IMR-90 (cell line): ENCODE results near the gene PTGES3. TPM values are rescaled to one million over a fixed set of nuclear protein-coding genes. Genes with fewer than 3 reads are reported as not detected.

ENCODE experiments used
- ATAC-seq: fragments of 200-7000 bp; cut with Tn5 transposase; 2 replicates; pipeline ENCODE4 v1.9.1; 2020; ENCODE audit warnings: low read depth, mild to moderate bottlenecking, moderate library complexity
- BruUV-seq: library from RNA; stranded (reverse); fragments of 400-500 nt; replicated peaks from 2 replicates; lab custom pipeline; 2021; lab: Mats Ljungman, UMichigan
- CTCF ChIA-PET: fragments of 300-600 bp; formaldehyde crosslinking; extraction: SDS; loops from one replicate; lab custom pipeline; 2021; ENCODE audit warnings: antibody characterized with exemption; lab: Yijun Ruan, JAX
- POLR2A ChIA-PET: fragments of 300-600 bp; sonication (Branson Sonifier 250); formaldehyde crosslinking; loops from one replicate; lab custom pipeline; 2022; ENCODE audit warnings: antibody characterized with exemption; ENCODE audit not compliant: unreplicated experiment; lab: Charles Lee
- DNase-seq: peaks from one replicate; pipeline ENCODE4 v3.0.0; 2013
- H2AFZ ChIP-seq: replicated peaks from 2 replicates; pipeline ENCODE3; 2013; ENCODE audit warnings: low read length, mild to moderate bottlenecking; ENCODE audit not compliant: poor library complexity
- H2AK5ac ChIP-seq: 2 replicates; pipeline ENCODE4 v1.6.1; 2013; ENCODE audit warnings: low read depth, low read length, inconsistent platforms
- H2AK9ac ChIP-seq: replicated peaks from 2 replicates; pipeline ENCODE3; 2013; ENCODE audit warnings: mild to moderate bottlenecking, low read depth, low read length, moderate library complexity; ENCODE audit not compliant: poor library complexity
- H2BK120ac ChIP-seq: 2 replicates; pipeline ENCODE4 v1.6.1; 2013; ENCODE audit warnings: low read depth, low read length, inconsistent platforms
- H2BK15ac ChIP-seq: 3 replicates; pipeline ENCODE4 v1.6.1; 2013; ENCODE audit warnings: low read depth, low read length, inconsistent platforms
- H2BK20ac ChIP-seq: 2 replicates; pipeline ENCODE4 v1.6.1; 2013; ENCODE audit warnings: low read depth, mild to moderate bottlenecking, inconsistent platforms, low read length, moderate library complexity
- H2BK5ac ChIP-seq: 2 replicates; pipeline ENCODE4 v1.6.1; 2013; ENCODE audit warnings: mild to moderate bottlenecking, low read depth, low read length, inconsistent platforms; ENCODE audit not compliant: poor library complexity, severe bottlenecking
- H3K14ac ChIP-seq: replicated peaks from 2 replicates; pipeline ENCODE4 v1.6.1; 2013; ENCODE audit warnings: low read depth, low read length, inconsistent platforms
- H3K18ac ChIP-seq: 2 replicates; pipeline ENCODE4 v1.6.1; 2013; ENCODE audit warnings: low read depth, low read length, control low read depth
- H3K23ac ChIP-seq: 2 replicates; pipeline ENCODE4 v1.6.1; 2013; ENCODE audit warnings: low read depth, low read length, inconsistent platforms
- H3K27ac ChIP-seq: 2 replicates; pipeline ENCODE4 v1.5.1; 2013; ENCODE audit warnings: mild to moderate bottlenecking, control low read depth, low read length; ENCODE audit not compliant: insufficient read depth
- H3K27me3 ChIP-seq: 2 replicates; pipeline ENCODE4 v1.6.1; 2013; ENCODE audit warnings: low read length; ENCODE audit not compliant: control insufficient read depth, insufficient read depth
- H3K36me3 ChIP-seq: 2 replicates; pipeline ENCODE4 v1.6.1; 2013; ENCODE audit warnings: low read length, mixed read lengths; ENCODE audit not compliant: control insufficient read depth, insufficient read depth
- H3K4ac ChIP-seq: 2 replicates; pipeline ENCODE4 v1.6.1; 2013; ENCODE audit warnings: low read depth, low read length, inconsistent platforms
- H3K4me1 ChIP-seq: 2 replicates; pipeline ENCODE4 v1.6.1; 2013; ENCODE audit warnings: low read length, mixed read lengths; ENCODE audit not compliant: control insufficient read depth, insufficient read depth
- H3K4me2 ChIP-seq: 2 replicates; pipeline ENCODE4 v1.6.1; 2013; ENCODE audit warnings: low read depth, mild to moderate bottlenecking, control low read depth, low read length, moderate library complexity
- H3K4me3 ChIP-seq: 2 replicates; pipeline ENCODE4 v1.5.1; 2013; ENCODE audit warnings: low read depth, mild to moderate bottlenecking, control low read depth, low read length, moderate library complexity; ENCODE audit not compliant: insufficient read depth
- H3K56ac ChIP-seq: 2 replicates; pipeline ENCODE4 v1.6.1; 2013; ENCODE audit warnings: low read length, inconsistent platforms; ENCODE audit not compliant: insufficient read depth; ENCODE audit errors: extremely low read depth
- H3K79me1 ChIP-seq, 2 experiments: 2 replicates each; pipeline ENCODE4 v1.6.1; 2013; ENCODE audit warnings: low read length in 2 of 2, inconsistent platforms in 1 of 2, low read depth in 1 of 2
- H3K9ac ChIP-seq: 2 replicates; pipeline ENCODE4 v1.6.1; 2013; ENCODE audit warnings: low read depth, low read length, control low read depth
- H3K9me1 ChIP-seq: 2 replicates; pipeline ENCODE4 v1.6.1; 2013; ENCODE audit warnings: low read length, inconsistent platforms; ENCODE audit not compliant: insufficient read depth
- H3K9me3 ChIP-seq: 2 replicates; pipeline ENCODE4 v1.6.1; 2013; ENCODE audit warnings: low read length; ENCODE audit not compliant: control insufficient read depth, insufficient read depth
- H4K20me1 ChIP-seq: 2 replicates; pipeline ENCODE4 v1.6.1; 2013; ENCODE audit warnings: low read length, inconsistent platforms; ENCODE audit not compliant: insufficient read depth
- H4K5ac ChIP-seq: 2 replicates; pipeline ENCODE4 v1.6.1; 2013; ENCODE audit warnings: mild to moderate bottlenecking, low read depth, low read length, control low read depth
- H4K8ac ChIP-seq, 2 experiments: 2 replicates each; pipeline ENCODE4 v1.6.1; 2013; ENCODE audit warnings: low read depth in 2 of 2, low read length in 2 of 2, control low read depth in 1 of 2, inconsistent platforms in 1 of 2
- H4K91ac ChIP-seq: 2 replicates; pipeline ENCODE4 v1.6.1; 2013; ENCODE audit warnings: low read depth, low read length, inconsistent platforms; ENCODE audit not compliant: insufficient read depth
- BHLHE40 ChIP-seq: fragments of 150-350 bp; IDR thresholded peaks from 2 replicates; pipeline ENCODE4 v1.6.1; 2016; ENCODE audit warnings: mild to moderate bottlenecking, low read depth, low read length
- CEBPB ChIP-seq: IDR thresholded peaks from 2 replicates; pipeline ENCODE4 v1.6.1; 2012; ENCODE audit warnings: low read depth, low read length, improper control_type of control experiment
- CHD1 ChIP-seq: IDR thresholded peaks from 2 replicates; pipeline ENCODE4 v1.6.1; 2012; ENCODE audit warnings: low read depth, low read length, improper control_type of control experiment
- CTCF ChIP-seq: conservative IDR thresholded peaks from 2 replicates; pipeline ENCODE4 v1.5.1; 2012; ENCODE audit warnings: mild to moderate bottlenecking, low read depth, low read length, improper control_type of control experiment
- ELK1 ChIP-seq: fragments of 150-350 bp; IDR thresholded peaks from 2 replicates; pipeline ENCODE4 v1.6.1; 2016; ENCODE audit warnings: low read depth, mild to moderate bottlenecking, low read length, moderate library complexity, borderline replicate concordance
- FOS ChIP-seq: fragments of 150-350 bp; IDR thresholded peaks from 2 replicates; pipeline ENCODE4 v1.6.1; 2016; ENCODE audit warnings: low read depth, low read length
- MAFK ChIP-seq: IDR thresholded peaks from 2 replicates; pipeline ENCODE4 v1.6.1; 2012; ENCODE audit warnings: low read depth, low read length, improper control_type of control experiment
- MAZ ChIP-seq: IDR thresholded peaks from 2 replicates; pipeline ENCODE4 v1.6.1; 2012; ENCODE audit warnings: low read depth, mild to moderate bottlenecking, low read length, improper control_type of control experiment, moderate library complexity, borderline replicate concordance
- MXI1 ChIP-seq: IDR thresholded peaks from 2 replicates; pipeline ENCODE4 v1.6.1; 2012; ENCODE audit warnings: low read depth, mild to moderate bottlenecking, low read length, moderate library complexity, borderline replicate concordance
- NFE2L2 ChIP-seq: fragments of 150-350 bp; IDR thresholded peaks from 2 replicates; pipeline ENCODE4 v1.6.1; 2016; ENCODE audit warnings: low read depth, mild to moderate bottlenecking, low read length
- POLR2A ChIP-seq: IDR thresholded peaks from 2 replicates; pipeline ENCODE4 v1.6.1; 2012; ENCODE audit warnings: mild to moderate bottlenecking, low read depth, low read length
- RAD21 ChIP-seq: IDR thresholded peaks from 2 replicates; pipeline ENCODE4 v1.6.1; 2012; ENCODE audit warnings: low read length, improper control_type of control experiment
- RFX5 ChIP-seq: IDR thresholded peaks from 2 replicates; pipeline ENCODE4 v1.8.0; 2012; ENCODE audit warnings: low read depth, mild to moderate bottlenecking, low read length, moderate library complexity
- WGBS, 2 experiments: methylation state at CpG; one replicate each; pipeline versions ENCODE4 v1.1.5 to v1.1.7; 2013; ENCODE audit warnings: missing lambda C conversion rate in 2 of 2; ENCODE audit not compliant: insufficient read length in 1 of 2; ENCODE audit errors: extremely low coverage in 2 of 2; 5-methylcytosine and 5-hydroxymethylcytosine counted together
- dilution Hi-C: fragments of 300-500 bp; cut with HindIII; formaldehyde crosslinking; loops from one replicate; pipeline ENCODE4 v1.14.3; 2018; ENCODE audit warnings: low sequenced_read_pairs; ENCODE audit not compliant: unreplicated experiment
- in situ Hi-C: fragments of 300-500 bp; cut with MboI; formaldehyde crosslinking; loops from 3 replicates; pipeline ENCODE4 v1.14.3; 2019; ENCODE audit warnings: low sequenced_read_pairs, inconsistent platforms, mixed read lengths
- intact Hi-C: fragments of 100-400 bp; cut with micrococcal nuclease; formaldehyde crosslinking; loops from 2 replicates; pipeline ENCODE4 v1.10.0; 2022
- polyA plus RNA-seq, 3 experiments: library from polyadenylated mRNA; depleted of rRNA; stranded (reverse); fragments of >200 nt; gene quantifications; 2 replicates each; pipeline ENCODE4 v1.2.3, GENCODE V29; 2012; ENCODE audit warnings: low replicate concordance in 1 of 3
- total RNA-seq: library from RNA; depleted of rRNA; stranded (reverse); fragments of >200 nt; gene quantifications from 2 replicates; pipeline ENCODE4 v1.2.3, GENCODE V29; 2012

The PTGES3 gene
- total and polyA plus RNA-seq, 2 of the 4 experiments (the other 2 are of a cell fraction), result 42.7 to 73.2 TPM

GRCh38 chr12:56695327-56696101 lies 7.4 kb upstream of the PTGES3 start:
- no peak overlapping the region; the same call in 1 of the 2 replicates for H3K18ac ChIP-seq
- no peaks in the 10 kb centered on the region for H3K79me1 ChIP-seq
- ChIA-PET CTCF (no interaction called here), POLR2A (no interaction called here)
- intact Hi-C loops (no loop called here), in situ Hi-C loops (no loop called here), dilution Hi-C loops (no loop called here)
- H3K36me3 ChIP-seq, result no peaks in the 10 kb centered on the region
- H3K4ac ChIP-seq, result no peak overlapping the region
- no TSS peak for BruUV-seq
- no peak overlapping the region for H3K4me3 ChIP-seq
- no peak overlapping the region for H4K8ac ChIP-seq
- H2BK5ac ChIP-seq, result no peak overlapping the region
- H3K9me1 ChIP-seq, result no peaks in the 10 kb centered on the region
- H3K56ac ChIP-seq, result no peak overlapping the region
- H3K27me3 ChIP-seq, result no peaks in the 10 kb centered on the region
- no peak overlapping the region for H4K5ac ChIP-seq
- peak overlapping the region; percentile 33; the same call in 1 of the 2 replicates for H3K4me2 ChIP-seq
- no peak overlapping the region for H2BK15ac ChIP-seq
- no peak overlapping the region for H3K9ac ChIP-seq
- H3K27ac ChIP-seq, result no peak overlapping the region
- H2BK20ac ChIP-seq, result no peak overlapping the region
- ATAC-seq, result peak; percentile 69
- H4K91ac ChIP-seq, result no peak overlapping the region
- H3K23ac ChIP-seq, result no peak overlapping the region
- peak; percentile 55 for DNase-seq
- TF ChIP-seq CHD1 (no peak), CEBPB (no peak), CTCF (no peak), RAD21 (no peak), FOS (no peak), RFX5 (no peak), MXI1 (no peak), MAZ (no peak), MAFK (no peak), NFE2L2 (no peak), BHLHE40 (no peak), ELK1 (no peak), POLR2A (no peak)
- H3K14ac ChIP-seq, result no peak overlapping the region
- no peak overlapping the region for H2AFZ ChIP-seq
- H2AK9ac ChIP-seq, result no peak overlapping the region
- H4K20me1 ChIP-seq, result no peaks in the 10 kb centered on the region
- no CpG with 5 or more reads among the region's 2 CpGs for WGBS, 2 experiments
- no peak overlapping the region for H2AK5ac ChIP-seq
- peaks cover 3% of the 10 kb centered on the region; the same call in 1 of the 2 replicates for H3K4me1 ChIP-seq
- H3K9me3 ChIP-seq, result no peaks in the 10 kb centered on the region
- H2BK120ac ChIP-seq, result no peak overlapping the region
